Suppressor macrophage (primary cell): ENCODE measurements around the gene MEF2A.
"Not testable (repeated sequence)": the region's sequence is repeated elsewhere in the genome, so short reads cannot be mapped to it uniquely, and the experiment has no call there.

Source experiments
- DNase-seq, 4 experiments: peaks; one replicate each; pipeline ENCODE4 v3.0.0-alpha.2; 2020 to 2022
- total RNA-seq, 17 experiments: gene quantifications; one replicate each; lab custom pipeline; 2026; ENCODE audit warnings: mixed read lengths in 6 of 17, inconsistent platforms in 3 of 17; lab: John Stamatoyannopoulos, UW

The MEF2A gene
- 39.4 to 268 (median 146) reads per million in 17 experiments for total RNA-seq

DNA sequence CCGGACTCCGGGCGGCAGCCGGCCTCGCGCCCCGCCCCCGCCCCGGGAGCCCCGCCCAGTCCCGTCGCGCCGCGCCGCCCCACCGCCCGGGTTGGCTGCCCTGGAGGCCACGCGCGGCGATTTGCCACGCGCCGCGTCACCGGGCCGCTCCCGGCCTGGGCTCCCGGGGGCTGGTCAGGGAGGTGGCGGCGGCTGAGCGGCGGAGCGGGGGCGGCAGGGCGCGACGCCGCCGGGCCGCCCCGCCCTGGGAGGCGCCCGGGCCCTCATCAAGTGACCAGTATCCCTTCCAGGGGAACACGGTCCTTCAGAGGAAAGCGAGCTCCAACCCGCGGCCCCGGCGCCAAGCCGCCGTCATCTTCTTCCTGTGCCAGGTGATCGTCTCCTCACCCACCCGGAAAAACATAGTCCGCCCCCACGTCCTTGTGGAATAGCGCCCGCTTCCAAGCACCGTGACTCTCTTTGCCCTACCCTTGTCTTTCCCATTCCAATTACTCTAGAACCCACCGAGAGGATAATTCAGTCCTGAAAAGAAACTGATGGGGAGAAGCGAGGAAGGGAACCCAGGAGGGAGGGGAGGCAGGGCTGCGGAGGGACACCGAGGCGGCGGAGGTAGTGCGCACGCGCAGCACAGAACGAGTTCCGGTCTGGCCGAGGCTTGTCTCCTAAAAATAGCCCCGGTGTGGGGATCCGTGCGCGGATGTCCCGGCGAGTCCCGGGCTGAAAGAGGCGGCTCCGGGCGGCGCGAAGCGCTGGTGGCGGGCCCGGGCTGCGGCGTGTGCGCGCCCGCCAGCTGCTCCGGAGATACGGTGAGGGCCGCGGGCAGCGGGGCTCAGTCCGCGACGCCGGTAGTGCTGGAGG, at the start of gene MEF2A:
MEF2A (plus strand) TSS at position 686 of the 858 bp plus-strand sequence. CDS start 67,136 bp downstream, outside the sequence.
- DNase-seq: peak; percentile 94 to 98 (median 96)

- DNase-seq: no peak
Measured at GRCh38 chr15:99518191-99518590, 47.6 kb upstream of the MEF2A start.

DNA sequence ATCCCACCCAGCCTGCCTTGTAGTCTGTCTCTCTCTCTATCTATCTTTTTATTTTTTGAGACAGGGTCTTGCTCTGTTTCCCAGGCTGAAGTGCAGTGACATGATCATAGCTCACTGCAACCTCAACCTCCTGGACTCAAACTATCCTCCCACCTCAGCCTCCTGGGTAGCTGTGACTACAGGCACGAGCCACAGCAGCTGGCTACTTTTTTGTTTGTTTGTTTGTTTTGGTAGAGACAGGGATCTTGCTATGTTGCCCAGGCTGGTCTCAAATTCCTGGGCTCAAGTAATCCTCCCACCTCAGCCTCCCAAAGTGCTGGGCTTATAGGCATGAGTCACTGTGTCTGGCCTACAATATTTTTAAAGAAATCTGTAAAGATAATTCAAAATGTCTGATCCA, 46.4 kb upstream of the MEF2A start:
- not testable (repeated sequence) for DNase-seq

DNA sequence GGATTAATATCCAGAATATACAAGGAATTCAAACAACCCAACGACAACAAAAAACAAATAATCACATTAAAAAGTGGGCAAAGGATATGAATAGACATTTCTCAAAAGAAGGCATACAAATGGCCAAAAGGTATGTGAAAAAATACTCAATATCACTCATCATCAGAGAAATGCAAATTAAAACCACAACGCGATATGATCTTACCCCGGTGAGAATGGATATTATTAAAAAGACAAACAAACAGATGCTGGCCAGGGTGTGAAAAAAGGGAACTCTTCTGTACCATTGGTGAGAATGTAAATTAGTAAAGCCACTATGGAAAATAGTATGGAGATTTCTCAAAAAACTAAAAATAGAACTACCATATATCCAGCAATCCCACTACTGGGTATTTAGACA, 43.5 kb upstream of the MEF2A start:
- no peak for DNase-seq

- DNase-seq: no peak
Measured at GRCh38 chr15:99526176-99526575, 39.6 kb upstream of the MEF2A start.

GRCh38 chr15:99526671-99527070, 39.1 kb upstream of the MEF2A start:
- DNase-seq: no peak

DNA sequence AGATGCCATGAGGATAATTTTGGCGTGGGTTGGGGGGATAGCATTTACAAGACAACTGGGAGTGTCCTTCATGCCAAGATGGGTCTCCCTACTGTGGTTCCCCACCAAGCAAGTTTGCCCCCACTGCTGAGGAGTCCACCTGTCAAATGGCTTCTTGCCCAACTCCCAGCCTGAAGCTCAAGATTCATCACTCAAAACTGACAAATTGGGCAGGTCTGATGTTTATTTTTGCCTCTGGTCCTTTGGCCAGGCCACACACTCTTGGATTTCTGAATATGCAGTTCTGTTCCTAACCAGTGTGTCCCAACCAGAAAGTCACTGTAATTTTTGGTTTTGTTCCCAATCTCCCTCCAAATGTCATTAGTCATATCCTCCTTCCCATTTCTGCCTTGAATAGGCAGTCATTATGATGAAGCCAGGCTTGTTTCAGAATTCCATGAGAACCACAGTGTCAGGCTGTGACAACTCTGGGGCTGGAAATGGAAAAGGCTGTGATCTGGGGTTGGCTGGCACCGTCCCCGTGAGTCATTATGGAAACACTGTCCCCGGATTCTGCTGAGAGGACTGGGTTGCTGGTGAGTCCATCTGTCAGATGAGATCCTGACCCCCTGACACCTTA, 29.3 kb upstream of the MEF2A start:
- peak in 1 of 4 experiments; percentile 12 for DNase-seq

- DNase-seq: no peak
Measured at GRCh38 chr15:99537344-99537743, 28.4 kb upstream of the MEF2A start.

- DNase-seq: no peak
Measured at GRCh38 chr15:99538261-99538660, 27.5 kb upstream of the MEF2A start.

DNA sequence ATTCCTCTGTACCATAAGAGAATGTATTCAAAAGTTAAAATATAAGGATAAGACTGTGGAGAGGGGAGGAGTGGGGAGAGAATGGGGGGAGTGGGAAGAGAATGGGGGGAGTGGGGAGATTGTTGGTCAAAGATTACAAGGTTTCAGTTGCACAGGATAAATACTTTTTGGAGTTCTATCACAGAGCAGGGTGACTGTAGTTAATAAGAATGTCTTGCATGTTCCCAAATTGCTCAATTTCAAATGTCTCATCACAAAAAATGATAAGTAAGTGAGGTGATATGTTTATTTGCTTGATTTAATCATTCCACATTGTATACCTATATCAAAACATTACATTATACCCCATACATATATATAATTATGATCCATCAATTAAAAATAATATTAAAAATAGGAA, 23.0 kb upstream of the MEF2A start:
- no peak for DNase-seq

- no peak for DNase-seq
Measured at GRCh38 chr15:99545605-99546004, 20.2 kb upstream of the MEF2A start.

DNA sequence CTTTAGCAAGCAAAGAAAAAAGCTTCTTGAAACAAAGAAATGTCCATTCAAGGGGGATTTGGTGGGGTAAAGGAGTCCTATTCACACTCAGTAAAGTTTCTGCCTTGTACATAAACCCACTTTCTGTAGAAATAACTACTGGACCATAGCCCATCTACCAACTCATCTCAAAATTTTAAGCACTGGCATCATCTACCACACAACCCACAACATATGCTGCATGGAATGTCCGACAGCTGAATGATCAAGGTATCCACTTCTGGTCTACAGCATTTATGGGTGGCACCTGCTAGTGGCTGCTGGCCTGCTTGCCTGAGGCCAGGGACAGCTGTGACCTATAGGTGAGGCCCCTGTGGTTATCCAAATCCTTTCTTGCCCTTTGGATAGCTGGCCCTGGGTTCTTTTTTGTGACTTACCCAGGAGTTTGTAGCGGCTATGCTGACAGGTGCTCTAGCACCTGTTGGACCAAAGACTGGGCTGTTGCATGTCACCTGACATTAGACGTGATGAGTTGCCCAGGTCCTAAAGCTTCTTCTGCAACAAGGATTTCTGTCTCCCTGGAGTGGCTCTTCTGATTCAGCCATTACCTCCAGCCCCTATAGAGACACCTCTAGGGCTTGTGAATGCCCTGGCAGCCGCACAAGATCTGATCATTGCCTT, 19.2 kb upstream of the MEF2A start:
- no peak for DNase-seq

DNA sequence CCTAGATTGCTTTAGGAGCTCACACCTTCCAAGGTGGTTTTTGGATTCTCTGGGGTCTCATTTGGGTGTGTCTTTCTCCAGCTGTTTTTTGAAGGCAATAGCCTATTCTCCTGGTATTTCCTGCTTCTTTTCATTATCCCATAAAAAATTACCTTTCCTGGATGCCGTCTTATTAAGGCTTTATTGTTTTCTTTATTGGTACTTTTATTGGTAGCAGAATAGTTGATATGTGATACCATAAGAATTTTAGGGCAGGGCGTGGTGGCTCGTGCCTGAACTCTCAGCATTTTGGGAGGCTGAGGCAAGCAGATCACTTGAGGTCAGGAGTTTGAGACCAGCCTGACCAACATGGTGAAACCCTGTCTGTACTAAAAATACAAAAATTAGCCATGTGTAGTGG, 18.3 kb upstream of the MEF2A start:
- DNase-seq: no peak

DNA sequence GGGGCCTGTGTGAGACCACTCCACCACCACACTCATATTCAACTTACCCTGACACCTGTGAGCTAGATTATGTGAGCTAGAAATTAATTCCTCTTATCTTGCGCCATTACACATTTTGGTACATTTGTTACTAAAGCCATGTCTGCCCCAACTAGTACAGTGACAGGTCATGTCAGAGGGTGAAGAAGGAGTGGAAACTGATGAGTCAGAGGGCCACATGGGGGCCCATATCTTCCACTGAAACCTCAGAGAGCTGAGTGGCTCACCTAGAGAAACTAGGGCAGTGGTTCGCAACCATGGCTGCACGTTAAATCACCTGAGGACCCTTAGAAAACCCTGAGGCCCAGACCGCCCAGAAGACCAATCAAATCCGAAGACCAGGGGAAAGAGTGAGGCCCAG, 15.7 kb upstream of the MEF2A start:
- DNase-seq: no peak

DNA sequence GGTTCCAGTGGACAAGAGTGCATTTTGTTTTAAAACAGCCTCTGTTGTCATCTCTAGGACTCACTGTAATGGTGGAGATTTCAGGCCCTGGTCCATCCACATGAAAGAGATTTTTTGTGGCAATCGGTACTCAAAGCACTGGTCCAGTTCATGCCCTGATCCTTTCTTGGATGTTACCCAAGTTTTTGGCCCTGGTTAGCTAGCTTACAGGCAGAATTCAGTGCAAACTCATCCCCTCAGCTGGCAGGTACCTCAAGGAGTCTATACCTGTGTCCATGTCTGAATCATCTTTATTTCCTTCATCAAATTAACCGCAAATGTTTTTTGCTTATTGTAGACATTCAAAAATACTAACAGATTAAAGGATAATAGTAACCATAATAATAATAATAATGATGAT, 13.7 kb upstream of the MEF2A start:
- DNase-seq: no peak

GRCh38 chr15:99554880-99555488, 10.8 kb upstream of the MEF2A start:
- no peak for DNase-seq

DNA sequence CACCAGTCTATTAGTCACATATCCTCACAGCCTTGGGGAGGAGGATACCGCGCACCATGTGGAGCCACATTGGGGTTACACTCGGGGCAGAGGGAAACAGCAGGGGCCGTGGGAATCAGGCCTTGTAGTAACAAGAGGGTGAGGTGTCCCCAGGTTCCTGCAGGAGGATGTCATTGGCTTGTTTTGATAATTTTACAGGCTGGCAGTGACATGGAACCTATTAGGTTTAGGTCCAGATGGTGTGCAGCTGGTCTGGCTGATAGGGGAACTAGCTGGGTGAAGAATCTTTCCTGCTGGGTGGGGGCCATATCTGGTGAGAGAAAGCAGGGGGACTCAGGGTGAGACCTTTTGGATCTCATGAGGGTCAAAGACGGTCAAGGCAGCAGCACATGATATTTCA, 9.8 kb upstream of the MEF2A start:
- no peak for DNase-seq

- no peak for DNase-seq
Measured at GRCh38 chr15:99556578-99556977, 9.2 kb upstream of the MEF2A start.

GRCh38 chr15:99558084-99558483, 7.7 kb upstream of the MEF2A start:
- no peak for DNase-seq

- no peak for DNase-seq
Measured at GRCh38 chr15:99558571-99558970, 7.2 kb upstream of the MEF2A start.

- no peak for DNase-seq
Measured at GRCh38 chr15:99561476-99562230, 4.1 kb upstream of the MEF2A start.

- DNase-seq: peak; percentile 27 to 61 (median 50)
Measured at GRCh38 chr15:99562238-99562637, 3.5 kb upstream of the MEF2A start.
